AG04450 (cell line): Measurements from ENCODE around the gene SIDT1. TPM values are rescaled to one million over a fixed set of nuclear protein-coding genes. Genes with fewer than 3 reads are reported as not detected.

ENCODE experiments used
- CTCF ChIA-PET: fragments of 300-600, 350-600 bp; formaldehyde crosslinking; extraction: SDS; loops from one replicate; lab custom pipeline; 2022; ENCODE audit warnings: antibody characterized with exemption, inconsistent platforms; lab: Charles Lee
- POLR2A ChIA-PET: fragments of 350-600 bp; formaldehyde crosslinking; extraction: SDS; loops from one replicate; lab custom pipeline; 2021; ENCODE audit warnings: antibody characterized with exemption, inconsistent platforms; lab: Yijun Ruan, JAX
- DNase-seq: peaks from one replicate; pipeline ENCODE4 v3.0.0-alpha.2; 2011; ENCODE audit warnings: low read depth, low spot score
- H3K27ac ChIP-seq: one replicate; pipeline ENCODE4 v1.5.1; 2012; ENCODE audit warnings: low read depth, low read length, control low read depth
- H3K27me3 ChIP-seq: one replicate; pipeline ENCODE4 v1.6.0; 2012; ENCODE audit warnings: low read length; ENCODE audit not compliant: control insufficient read depth, insufficient read depth
- H3K4me3 ChIP-seq: 2 replicates; pipeline ENCODE4 v1.5.1; 2011; ENCODE audit warnings: mild to moderate bottlenecking, low read depth, low read length, control low read depth
- H3K9me3 ChIP-seq: 2 replicates; pipeline ENCODE4 v1.5.1; 2012; ENCODE audit warnings: low read length; ENCODE audit not compliant: control insufficient read depth, insufficient read depth
- CTCF ChIP-seq: IDR thresholded peaks from 2 replicates; pipeline ENCODE4 v1.5.1; 2011; ENCODE audit warnings: low read depth, low read length, control low read depth, inconsistent platforms
- polyA plus RNA-seq: library from polyadenylated mRNA; depleted of rRNA; stranded (reverse); fragments of >200 nt; gene quantifications from 2 replicates; pipeline ENCODE4 v1.2.3, GENCODE V29; 2011

The SIDT1 gene
- polyA plus RNA-seq, 1 experiment: not detected

DNA sequence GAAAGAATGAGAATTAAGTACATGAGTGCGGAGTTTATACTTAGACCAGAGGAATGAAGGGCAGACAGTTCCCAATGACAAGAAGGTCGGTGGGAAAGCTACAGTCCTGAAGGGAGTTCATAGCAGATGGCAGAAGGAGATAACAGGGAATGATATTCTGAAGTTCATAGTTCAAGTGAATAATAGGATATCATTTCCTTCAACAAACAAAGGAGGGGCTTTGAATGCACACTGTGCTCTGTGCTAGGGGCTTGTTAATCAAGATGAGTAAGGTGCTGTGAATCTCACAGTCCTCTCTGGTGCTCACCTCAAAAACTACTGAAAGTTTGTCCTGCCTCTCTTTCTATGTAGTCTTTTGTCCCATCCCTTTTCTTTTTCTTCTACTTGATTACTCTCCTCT, 41.9 kb downstream of the SIDT1 start:
- POLR2A ChIA-PET: no interaction called here
- no peak for TF ChIP-seq CTCF

GRCh38 chr3:113575206-113575605, 42.9 kb downstream of the SIDT1 start:
- ChIA-PET POLR2A (no interaction called here), CTCF (interaction anchor here (0.6 kb wide), 1 partner anchor 937 kb away, joined by 3 read pairs; no protein-coding TSS in a partner anchor)
- no peak overlapping the region for H3K4me3 ChIP-seq
- H3K9me3 ChIP-seq: no peaks in the 10 kb centered on the region
- no peak overlapping the region for H3K27ac ChIP-seq
- DNase-seq: no peak
- peaks cover 13% of the 10 kb centered on the region for H3K27me3 ChIP-seq
- no peak for TF ChIP-seq CTCF

More for the DNA sequence above, 41.9 kb downstream of the SIDT1 start:
- Histone ChIP-seq H3K27me3 (peaks cover 17% of the 10 kb centered on the region), H3K27ac (no peak overlapping the region), H3K9me3 (no peaks in the 10 kb centered on the region), H3K4me3 (no peak overlapping the region)
- DNase-seq: no peak
- CTCF ChIA-PET: no interaction called here

DNA sequence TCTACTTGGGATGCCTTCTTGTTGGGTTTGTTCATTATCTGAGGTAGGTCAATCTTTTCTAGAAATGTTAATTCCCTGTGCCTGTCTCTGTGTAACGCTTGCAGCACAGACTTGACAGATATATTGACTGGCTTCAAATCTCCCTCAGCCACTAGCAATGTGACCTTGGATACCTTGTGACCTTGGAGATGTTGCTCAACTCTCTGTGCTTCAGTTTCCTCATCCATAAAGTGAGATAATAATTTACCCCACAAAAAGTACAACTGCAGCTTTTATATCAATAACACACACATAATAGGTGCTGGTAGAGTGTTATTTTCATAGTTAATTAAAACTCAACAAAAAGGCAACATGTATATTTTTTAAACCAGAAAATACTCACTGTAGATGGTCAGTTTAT, 52.9 kb downstream of the SIDT1 start:
- Histone ChIP-seq H3K27ac (no peak overlapping the region), H3K9me3 (no peaks in the 10 kb centered on the region), H3K4me3 (no peak overlapping the region), H3K27me3 (peaks cover 4% of the 10 kb centered on the region)
- TF ChIP-seq CTCF: no peak
- CTCF ChIA-PET: no interaction called here
- no peak for DNase-seq
- POLR2A ChIA-PET: no interaction called here

DNA sequence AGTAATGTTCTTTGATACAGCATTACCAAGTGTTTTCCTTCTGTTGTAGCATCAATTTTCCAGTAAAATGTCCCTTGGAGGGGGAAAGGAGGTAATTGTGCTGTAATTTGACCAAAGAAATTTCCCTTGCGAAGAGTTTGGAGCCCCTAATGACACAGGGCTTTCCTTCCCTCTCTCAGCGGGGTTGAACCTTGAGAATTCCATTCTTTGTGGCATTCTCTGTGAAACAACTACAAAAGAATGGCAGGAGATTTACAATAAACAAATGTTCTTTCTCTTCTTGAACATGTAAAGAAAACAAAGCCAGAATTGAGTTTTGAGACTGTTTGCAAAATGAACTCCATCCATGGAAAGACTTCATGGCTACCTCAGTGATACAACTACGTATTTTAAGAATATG, 53.4 kb downstream of the SIDT1 start:
- no peak for DNase-seq
- ChIA-PET CTCF (no interaction called here), POLR2A (no interaction called here)
- peaks cover 4% of the 10 kb centered on the region for H3K27me3 ChIP-seq
- no peak for TF ChIP-seq CTCF
- no peak overlapping the region for H3K27ac ChIP-seq
- H3K4me3 ChIP-seq: no peak overlapping the region
- H3K9me3 ChIP-seq: no peaks in the 10 kb centered on the region

- H3K4me3 ChIP-seq: no peak overlapping the region
- no peak for TF ChIP-seq CTCF
- H3K9me3 ChIP-seq: no peaks in the 10 kb centered on the region
- no peak for DNase-seq
- H3K27me3 ChIP-seq: peaks cover under 1% of the 10 kb centered on the region
- ChIA-PET CTCF (interaction anchor here (3.7 kb wide), 1 partner anchor 11 kb away, joined by 20 read pairs; no protein-coding TSS in a partner anchor), POLR2A (no interaction called here)
- H3K27ac ChIP-seq: no peak overlapping the region
Measured at GRCh38 chr3:113588806-113589205, 56.5 kb downstream of the SIDT1 start.
